SKM-1 treated with dmso at 0.1 percent for 144 hours (cell line): ENCODE measurements around the gene GALNT6.

Experiments used
- DNase-seq: peaks from one replicate; lab custom pipeline; 2025; ENCODE audit not compliant: unreplicated experiment; lab: John Stamatoyannopoulos, UW

The GALNT6 gene, protein sequence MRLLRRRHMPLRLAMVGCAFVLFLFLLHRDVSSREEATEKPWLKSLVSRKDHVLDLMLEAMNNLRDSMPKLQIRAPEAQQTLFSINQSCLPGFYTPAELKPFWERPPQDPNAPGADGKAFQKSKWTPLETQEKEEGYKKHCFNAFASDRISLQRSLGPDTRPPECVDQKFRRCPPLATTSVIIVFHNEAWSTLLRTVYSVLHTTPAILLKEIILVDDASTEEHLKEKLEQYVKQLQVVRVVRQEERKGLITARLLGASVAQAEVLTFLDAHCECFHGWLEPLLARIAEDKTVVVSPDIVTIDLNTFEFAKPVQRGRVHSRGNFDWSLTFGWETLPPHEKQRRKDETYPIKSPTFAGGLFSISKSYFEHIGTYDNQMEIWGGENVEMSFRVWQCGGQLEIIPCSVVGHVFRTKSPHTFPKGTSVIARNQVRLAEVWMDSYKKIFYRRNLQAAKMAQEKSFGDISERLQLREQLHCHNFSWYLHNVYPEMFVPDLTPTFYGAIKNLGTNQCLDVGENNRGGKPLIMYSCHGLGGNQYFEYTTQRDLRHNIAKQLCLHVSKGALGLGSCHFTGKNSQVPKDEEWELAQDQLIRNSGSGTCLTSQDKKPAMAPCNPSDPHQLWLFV

DNA sequence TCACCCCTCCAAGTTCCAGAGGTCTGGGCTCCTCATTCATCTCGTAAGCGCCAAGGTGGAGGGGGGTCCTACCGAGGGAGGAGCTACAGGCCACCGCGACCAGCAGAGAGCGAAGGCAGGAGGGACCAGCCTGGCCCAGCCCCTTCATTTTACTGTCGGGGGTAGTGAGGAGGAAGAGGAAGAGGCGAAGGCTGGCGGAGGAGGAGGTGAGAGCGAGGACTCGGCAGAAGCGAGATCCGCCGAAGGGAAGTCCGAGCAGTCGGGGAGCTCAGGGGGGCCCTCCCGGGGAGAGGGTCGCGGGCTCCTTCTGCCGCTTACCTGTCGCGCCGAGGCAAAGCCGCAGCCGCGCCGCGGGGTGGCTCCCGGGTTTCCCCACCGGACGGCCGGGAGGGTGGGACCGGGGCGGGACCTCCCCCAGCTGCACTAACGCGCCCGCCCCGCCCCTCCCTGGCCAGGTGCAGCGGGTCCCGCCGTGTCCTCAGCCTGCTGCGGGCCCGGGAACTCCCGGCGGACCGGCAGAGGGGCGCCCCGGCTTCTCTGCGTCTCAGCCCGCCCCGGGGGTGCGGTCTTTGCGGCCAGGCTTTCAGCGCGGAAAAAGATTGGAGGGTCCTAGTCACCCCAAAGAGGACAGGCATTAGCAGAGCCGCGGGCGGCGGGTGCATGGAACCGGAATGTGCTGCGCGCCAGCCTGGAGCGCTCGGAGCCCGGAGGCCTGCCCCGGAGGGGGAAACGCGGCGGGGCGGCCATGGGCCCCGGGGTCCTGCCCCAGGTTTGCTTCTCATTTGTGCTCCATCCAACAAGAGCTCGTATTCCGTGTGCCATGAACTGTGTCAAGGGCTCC lies at the start of gene GALNT6:
TSS of gene GALNT6 (minus strand) at position 124 of the 841 bp plus-strand sequence. CDS start 11,625 bp downstream, outside the sequence.
- DNase-seq, result peak; percentile 62

DNA sequence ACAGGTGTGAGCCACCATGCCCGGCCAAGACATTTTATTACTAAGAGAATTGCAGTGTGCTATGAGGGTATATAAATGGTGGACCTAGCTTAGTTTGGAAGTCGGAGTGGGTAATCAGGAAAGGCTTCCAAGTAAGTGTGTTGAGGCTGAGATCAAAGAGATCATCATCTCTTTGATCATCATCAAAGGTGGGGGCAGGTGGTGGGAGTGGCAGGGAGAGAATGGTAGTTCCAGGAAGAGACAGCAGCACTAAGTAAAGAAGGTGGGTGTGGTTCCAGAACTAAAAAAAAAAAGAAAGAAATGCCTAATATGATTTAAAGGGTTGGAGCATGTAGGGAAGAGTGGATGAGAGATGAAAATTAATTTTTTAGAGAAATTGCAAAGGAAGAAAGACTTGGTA lies 48.1 kb upstream of the GALNT6 start:
- DNase-seq, result no peak

DNA sequence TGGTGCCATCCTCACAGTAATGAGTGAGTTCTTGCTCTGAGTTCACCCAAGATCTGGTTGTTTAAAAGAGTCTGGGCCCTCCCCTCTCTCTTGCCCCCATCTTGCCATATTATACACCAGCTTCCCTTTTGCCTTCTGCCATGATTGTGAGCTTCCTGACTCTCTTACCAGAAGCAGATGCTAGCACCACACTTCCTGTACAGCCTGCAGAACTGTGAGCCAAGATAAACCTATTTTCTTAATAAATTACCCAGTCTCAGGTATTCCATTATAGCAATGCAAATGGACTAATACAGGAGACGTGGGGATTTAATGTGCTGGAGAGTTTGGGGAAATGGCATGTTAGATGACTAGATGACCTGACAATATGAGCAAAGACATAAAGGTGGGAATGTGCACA lies 46.2 kb upstream of the GALNT6 start:
- DNase-seq, result no peak

DNA sequence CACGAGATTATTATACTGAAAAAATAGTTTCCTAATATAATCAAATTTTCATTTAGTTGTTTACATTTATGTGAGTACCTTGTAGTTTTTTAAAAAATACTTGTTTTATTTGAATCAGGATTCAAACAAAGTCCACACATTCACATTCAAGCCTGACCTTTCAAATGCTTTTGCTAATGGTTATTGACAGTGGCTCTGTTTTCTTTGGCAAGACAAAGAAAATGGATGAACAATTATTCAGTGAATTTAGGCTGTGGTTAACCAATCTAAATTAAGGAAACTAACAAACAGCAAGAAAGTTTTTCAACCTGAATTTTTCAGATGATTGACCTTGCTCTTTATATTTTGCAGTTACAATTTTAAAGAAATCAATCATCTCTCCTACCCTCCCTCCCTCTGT lies 43.1 kb upstream of the GALNT6 start:
- no peak for DNase-seq

DNA sequence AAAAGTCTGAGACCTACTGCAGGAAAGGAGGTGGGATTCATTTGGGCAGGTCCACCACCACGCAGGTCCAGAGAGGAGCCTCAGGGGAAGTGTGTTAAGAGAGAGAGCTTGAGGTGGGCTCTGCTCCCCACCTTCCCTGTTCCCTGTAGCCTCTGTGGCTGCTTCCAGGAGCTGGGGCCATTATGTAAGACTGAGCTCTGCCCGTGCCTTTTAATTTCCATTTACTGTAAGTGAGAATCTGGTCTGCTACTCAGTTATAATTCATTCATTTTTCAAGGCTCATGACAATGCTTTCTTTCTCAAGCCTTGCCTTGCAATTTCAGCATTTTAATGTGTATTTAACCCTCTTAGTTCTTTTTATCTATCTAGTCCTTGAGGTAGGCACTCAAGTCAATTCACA lies 41.7 kb upstream of the GALNT6 start:
- DNase-seq, result no peak

DNA sequence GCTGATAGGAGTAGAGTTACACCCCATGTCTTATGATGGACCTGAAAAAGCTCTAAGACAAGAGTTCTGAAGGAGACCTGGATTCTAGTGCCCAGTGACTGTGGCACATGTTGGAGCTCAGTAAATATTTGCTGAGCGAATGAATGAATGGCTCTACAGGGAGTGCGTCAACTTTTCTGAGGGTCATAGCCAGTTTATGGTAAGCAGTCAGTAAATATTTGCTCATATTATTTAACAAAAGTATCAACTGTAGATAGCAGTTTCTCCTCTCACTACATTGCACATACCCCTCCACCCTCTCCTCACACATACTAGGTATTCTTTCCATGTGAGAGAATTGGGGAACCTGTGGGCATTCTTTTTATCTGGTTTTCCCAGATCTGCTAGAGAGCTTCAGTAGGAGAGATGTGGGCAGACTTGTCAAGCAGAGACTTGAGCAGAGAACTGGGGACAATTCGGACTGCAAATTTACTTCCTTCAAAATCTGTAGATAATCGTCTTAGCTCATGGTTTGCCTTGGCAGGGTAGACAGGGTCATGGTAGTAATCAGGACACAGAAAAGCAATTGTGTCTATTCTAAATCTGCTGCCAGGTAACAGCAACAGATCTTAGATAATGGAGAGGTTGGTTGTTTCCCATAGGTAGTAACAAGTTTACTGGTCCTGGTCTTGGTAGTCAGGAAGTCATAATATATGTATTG lies 39.1 kb upstream of the GALNT6 start:
- DNase-seq, result no peak

DNA sequence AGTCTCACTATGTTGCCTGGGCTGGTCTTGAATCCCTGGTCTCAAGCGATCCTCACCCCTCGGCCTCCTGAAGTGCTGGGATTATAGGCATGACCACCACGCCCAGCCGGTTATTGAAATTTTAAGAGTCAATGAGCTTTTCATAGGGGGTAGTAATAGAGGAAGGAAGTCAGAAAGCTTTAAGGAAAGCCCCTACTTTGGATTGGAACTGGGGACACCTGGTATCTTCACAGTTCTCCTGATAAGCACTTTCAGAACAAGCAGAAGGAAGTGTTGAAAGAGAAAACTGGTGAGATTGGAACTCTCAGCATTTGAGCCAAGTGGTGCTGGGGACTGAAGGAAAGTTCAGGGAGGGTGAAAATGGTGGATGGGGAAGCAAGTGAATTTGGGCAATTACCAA lies 38.5 kb upstream of the GALNT6 start:
- DNase-seq, result no peak

DNA sequence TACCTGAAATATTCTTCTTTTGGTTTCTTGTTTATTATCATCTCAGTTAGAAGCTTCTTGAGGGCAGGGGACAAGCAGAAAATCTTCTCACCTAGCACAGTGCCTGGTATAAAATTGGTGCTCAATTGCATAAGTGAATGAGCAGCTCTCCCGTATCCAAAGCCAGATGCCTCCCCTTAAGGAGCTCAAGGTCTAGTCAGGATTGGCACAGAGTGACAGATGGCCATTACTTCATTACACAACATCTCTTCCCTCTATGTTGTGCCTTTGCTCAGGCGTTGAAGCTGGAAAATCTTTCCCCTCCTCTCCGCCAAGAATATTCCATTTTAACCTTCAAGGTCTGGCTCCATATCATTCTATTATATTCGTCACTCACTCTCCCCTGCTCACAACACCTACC lies 37.0 kb upstream of the GALNT6 start:
- DNase-seq, result no peak

DNA sequence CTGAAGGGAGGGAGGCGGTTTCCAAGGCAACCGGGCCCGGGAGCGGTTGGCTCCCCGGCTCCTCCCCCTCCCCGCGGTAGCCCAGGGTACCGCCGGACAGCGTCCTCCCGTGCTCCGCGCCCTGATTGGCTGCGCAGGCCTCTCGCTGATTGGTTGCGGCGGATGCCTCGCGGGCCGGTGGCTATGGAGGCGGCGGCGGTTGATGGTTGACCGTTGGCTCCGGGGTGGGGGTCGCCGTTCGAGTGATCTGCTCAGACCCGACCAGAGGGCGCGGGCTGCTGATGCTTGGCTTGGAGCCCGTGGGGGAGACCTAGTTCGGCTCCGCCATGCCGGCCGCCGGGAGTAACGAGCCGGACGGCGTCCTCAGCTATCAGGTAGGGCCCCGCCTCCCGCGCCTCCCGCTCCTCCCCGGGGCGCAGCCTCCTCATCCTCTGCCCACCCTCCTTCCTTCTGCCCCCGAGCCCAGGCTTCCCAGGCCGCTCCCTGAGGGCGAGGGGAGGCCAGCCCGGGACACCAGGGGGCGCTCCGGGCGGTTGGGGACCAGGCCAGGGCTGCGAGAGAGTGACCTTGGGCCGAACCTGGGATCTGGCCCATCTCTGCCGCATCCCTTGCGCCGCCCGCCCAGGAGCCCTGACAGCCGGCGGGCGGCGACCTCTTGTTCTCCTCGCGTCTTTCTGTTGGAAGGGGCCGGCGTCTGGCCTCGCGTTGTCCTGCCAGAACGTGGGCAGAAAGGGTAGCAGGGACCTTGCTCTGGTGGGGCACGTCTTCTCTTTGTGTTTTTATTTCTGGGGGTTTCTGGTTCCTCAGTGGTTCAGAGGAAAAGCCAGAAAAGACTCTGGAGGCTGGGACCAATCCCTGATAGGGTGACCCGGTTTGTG lies 33.7 kb upstream of the GALNT6 start, which contains the start of gene SLC4A8:
TSS of gene SLC4A8 (plus strand) at position 170 of the 878 bp plus-strand sequence. CDS start at position 327, 157 bp downstream.
- DNase-seq, result peak; percentile 22

DNA sequence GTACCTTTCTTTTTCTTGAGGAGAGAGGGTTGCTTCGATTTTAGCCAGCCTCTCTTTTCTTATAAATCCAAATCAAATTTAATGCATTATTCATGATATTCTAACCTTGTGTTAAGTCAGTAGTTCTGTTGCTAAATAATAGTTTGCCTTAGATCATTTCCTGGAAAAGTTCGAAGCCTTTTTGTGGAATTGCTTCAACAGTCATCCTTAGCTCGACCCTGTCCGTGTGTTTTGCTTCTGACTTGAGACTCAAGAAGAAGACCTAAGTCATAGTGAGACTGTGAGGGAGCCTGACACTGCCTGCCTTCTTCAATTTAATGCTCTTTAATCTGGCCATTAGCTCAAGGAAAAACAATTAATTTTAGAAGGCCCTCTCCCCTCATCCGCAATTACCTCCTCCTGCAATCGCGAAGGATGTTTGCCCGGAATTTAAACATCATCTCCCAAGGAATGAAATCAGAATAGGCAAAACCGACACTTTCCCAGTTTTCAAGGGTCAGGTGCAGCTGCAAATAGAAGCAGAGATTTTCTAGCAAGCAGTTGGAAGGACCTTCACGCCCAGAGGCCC lies 33.0 kb upstream of the GALNT6 start:
- DNase-seq, result no peak

DNA sequence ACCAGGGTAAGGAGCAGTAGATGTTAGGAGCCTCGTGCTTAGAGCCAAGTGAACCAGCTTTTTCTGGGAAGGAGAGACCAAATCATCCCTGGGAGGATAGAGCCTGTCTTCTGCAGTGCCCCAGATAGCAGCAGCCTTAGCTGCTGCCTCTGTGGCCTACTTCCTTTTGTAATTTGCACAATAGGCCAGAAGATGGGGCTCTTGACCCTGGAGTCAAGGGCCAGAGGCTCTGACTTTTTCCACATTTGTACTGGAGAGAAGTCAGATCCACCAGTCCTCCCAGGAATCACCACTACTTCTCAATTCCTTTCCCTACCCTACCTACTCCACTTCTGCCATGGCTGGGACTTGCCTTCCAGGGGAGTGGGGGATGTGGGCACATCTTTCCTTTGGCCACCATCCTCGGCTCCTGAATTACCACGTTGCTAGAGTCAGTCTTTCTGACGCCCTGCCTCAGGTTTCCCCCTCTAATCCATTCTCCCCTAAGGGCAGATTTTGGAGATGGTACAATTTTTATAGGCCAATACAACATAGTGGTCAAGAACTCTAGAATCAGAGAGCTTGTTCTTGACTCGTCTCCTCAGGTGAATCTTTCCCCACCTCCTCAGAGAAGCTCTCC lies 30.2 kb upstream of the GALNT6 start:
- peak; percentile 20 for DNase-seq

DNA sequence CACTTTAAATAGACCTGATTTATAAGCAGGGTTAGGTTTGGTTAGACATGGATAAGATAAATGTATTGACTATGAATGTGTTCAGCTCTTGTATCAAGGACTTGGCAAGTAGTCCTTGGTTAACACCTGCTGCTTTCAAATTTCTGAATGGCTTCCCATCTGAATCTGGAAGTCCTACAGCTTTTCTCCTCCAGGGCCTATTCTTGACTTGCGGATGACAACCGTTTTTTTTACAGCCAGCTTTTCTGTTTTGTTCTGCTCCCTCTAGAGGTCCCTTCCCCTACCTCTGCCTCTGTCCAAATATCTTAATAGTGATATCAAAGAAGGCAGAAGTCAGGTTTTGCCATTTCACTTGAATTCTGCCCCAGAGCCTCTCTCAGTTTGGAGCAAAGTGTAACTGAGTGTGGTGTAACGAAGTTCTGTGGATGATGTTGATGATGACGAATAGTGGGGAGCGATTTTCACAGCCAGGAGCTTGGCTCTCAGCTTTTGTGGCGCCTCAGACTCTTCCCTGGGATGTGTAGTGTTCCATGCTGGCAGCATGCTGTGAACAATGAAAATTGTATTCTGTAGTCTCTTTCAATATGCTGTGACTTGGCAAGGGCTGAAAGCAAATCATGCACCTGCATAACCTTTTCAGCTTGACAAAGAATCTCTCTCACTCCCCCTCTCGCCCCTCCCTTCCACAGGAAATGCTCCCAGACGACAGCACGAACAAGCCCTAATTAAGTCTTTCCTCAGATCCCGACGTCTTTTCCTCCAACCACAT lies 28.4 kb upstream of the GALNT6 start:
- no peak for DNase-seq

DNA sequence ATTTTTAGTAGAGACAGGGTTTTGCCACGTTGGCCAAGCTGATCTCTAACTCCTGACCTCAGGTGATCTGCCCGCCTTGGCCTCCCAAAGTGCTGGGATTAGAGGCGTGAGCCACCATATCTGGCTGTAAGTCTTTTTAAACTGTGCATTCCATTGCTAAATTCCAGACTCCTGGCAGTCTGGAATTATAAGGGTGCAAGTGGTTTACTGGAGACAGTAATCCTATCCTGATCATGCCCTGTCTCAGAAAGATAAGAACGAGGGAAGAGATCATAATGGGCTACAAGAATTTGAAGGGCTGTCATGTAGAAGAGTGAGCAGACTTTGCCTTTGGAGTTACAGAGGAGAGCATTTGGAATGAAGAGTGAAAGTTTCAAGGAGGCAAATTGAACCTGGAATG lies 26.6 kb upstream of the GALNT6 start:
- DNase-seq, result no peak

DNA sequence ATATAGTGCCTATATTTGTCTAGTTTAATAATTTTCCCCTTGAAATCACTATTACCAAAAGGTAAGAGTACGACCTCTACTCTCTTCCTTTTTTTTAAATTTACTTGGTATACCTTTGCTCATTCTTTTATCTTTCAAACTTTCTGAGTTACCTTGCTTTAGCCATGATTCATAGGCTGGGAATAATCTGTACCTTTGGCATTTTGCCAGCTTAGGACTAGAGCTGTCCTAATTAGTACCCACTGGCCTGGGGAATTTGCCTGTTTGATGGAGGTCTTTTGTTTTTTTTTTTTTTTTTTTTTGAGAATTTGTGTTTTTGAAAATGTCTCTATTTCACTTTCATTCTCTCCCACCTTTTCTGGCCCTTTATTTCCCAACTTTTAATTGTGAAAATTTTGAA lies 24.7 kb upstream of the GALNT6 start:
- no peak for DNase-seq

DNA sequence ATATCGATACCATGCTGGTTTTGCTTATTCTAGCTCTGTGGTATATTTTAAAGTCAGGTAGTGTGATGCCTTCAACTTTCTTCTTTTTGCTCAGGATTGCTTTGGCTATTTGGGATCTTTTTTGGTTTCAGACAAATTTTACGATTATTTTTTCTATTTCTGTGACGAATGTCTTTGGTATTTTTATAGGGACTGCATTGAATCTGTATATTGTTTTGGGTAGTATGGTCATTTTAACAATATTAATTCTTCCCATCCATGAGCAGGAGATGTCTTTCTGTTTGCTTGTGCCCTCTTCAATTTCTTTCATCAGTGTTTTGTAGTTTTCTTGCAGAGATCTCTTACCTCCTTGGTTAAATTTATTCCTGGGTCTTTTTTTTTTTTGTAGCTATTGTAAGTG lies 22.6 kb upstream of the GALNT6 start:
- no peak for DNase-seq

DNA sequence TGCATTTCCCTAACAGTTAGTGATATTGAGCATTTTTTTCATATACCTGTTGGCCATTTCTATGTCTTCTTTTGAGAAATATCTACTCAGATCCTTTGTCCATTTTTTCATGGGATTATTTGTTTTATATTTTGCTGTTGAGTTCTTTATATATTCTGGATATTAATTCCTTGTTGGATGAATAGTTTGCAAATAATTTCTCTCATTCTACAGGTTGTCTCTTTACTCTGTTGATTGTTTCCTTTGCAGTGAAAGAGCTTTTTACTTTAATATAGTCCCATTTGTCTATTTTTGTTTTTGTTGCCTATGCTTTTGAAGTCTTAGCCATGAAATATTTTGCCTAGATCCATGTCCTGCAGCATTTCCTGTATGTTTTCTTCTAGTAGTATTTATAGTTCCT lies 21.9 kb upstream of the GALNT6 start:
- no peak for DNase-seq

DNA sequence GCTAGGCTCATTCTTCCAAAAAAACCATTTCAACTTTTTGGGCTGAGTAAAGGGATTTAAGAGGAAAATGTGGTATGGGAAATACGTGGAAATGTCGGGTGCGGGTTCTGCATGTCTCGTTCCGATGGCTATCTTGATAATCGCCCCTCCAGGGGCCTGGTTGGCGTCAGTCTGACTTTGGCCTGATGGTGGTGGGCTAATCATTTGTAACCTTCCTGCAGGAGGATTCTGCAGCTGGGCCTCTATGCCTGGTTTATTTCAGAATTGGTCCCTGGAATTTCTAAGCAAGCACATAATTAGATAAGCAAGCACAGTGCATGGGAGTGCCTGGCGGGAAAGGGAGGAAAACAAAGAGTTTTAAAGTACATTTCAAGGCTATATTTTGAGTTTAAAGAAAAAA lies 18.6 kb upstream of the GALNT6 start:
- DNase-seq, result no peak

DNA sequence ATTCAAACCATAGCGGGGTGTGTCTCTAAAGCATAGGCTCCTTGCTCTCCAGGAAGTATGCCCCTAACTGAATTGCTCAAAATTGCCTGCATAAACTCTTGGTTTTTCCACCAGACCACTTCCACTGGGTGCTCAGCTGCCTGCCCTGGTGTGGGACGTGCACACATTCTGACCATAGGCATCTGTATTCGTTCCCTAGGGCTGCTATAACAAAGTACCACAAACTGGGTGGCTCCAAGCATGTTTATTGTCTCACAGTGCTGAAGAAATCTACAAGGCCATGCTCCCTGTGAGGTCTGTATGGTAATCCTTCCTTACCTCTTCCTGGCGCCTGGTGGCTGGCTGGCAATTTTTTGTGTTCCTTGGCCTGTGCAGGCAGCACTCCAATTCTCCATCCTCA lies 16.4 kb upstream of the GALNT6 start:
- no peak for DNase-seq

DNA sequence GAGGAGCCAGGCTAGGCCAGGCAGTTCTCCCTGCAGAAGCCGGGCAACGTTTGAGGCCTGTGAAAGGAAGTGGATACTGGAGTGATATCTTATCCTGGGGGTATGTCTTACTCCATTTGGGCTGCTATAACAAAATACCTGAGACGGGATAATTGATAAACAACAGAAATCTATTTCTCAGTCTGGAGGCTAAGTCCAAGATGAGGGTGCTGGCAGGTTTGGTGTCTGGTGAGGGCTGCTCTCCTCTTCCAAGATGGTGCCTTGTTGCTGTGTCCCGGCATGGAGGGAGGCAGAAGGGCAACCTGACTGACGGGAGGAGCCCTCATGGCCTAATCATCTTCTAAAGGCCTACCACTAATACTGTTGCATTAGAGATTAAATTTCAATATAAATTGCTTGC lies 15.7 kb upstream of the GALNT6 start:
- DNase-seq, result no peak
